HepG2 (cell line): ENCODE results near the gene CTU2. TPM values are rescaled to one million over a fixed set of nuclear protein-coding genes. Genes with fewer than 3 reads are reported as not detected.

Experiments
- GFI1 ChIP-seq: sonication (generic); formaldehyde crosslinking; IDR thresholded peaks from 2 replicates; pipeline ENCODE4 v1.5.0; 2020; ENCODE audit warnings: missing genetic modification reagents, mild to moderate bottlenecking, borderline replicate concordance
- HES4 ChIP-seq: sonication (generic); formaldehyde crosslinking; IDR thresholded peaks from 2 replicates; pipeline ENCODE4 v1.9.0; 2021; ENCODE audit warnings: mild to moderate bottlenecking, missing genetic modification reagents, borderline replicate concordance
- JUN ChIP-seq: sonication (generic); formaldehyde crosslinking; IDR thresholded peaks from 2 replicates; pipeline ENCODE4 v1.4.0; 2020; ENCODE audit warnings: mild to moderate bottlenecking, missing genetic modification reagents
- MBNL3 ChIP-seq: fragments of 250-450 bp; sonication (Bioruptor Pico); conservative IDR thresholded peaks from 2 replicates; pipeline ENCODE4 v1.8.0; 2022; ENCODE audit warnings: mild to moderate bottlenecking, inconsistent platforms
- MED8 ChIP-seq: sonication (generic); formaldehyde crosslinking; IDR thresholded peaks from 2 replicates; pipeline ENCODE4 v1.8.1; 2023; ENCODE audit warnings: mild to moderate bottlenecking, missing genetic modification reagents; ENCODE audit not compliant: insufficient replicate concordance
- NFE2L1 ChIP-seq: sonication (generic); formaldehyde crosslinking; IDR thresholded peaks from 2 replicates; pipeline ENCODE4 v1.4.0; 2020; ENCODE audit warnings: missing genetic modification reagents, mild to moderate bottlenecking, borderline replicate concordance
- RBFOX2 ChIP-seq: fragments of 200-400 bp; formaldehyde crosslinking; IDR thresholded peaks from 2 replicates; pipeline ENCODE4 v1.6.1; 2017; ENCODE audit warnings: low read depth, mild to moderate bottlenecking, low read length
- SP4 ChIP-seq: sonication (generic); formaldehyde crosslinking; IDR thresholded peaks from 2 replicates; pipeline ENCODE4 v1.8.1; 2023; ENCODE audit warnings: mild to moderate bottlenecking, missing genetic modification reagents
- ZC3H13 ChIP-seq: sonication (generic); formaldehyde crosslinking; IDR thresholded peaks from 2 replicates; pipeline ENCODE4 v1.8.1; 2023; ENCODE audit warnings: mild to moderate bottlenecking, missing genetic modification reagents, moderate library complexity
- ZNF205 ChIP-seq: IDR thresholded peaks from 2 replicates; pipeline ENCODE4 v1.6.1; 2018; ENCODE audit warnings: missing biosample characterization, missing genetic modification reagents
- ZNF510 ChIP-seq: sonication (generic); formaldehyde crosslinking; IDR thresholded peaks from 2 replicates; pipeline ENCODE4 v1.4.0; 2020; ENCODE audit warnings: low read depth, mild to moderate bottlenecking, missing genetic modification reagents
- ZNF672 ChIP-seq: sonication (generic); formaldehyde crosslinking; IDR thresholded peaks from 2 replicates; pipeline ENCODE4 v1.8.1; 2022; ENCODE audit warnings: missing genetic modification reagents
- ZNF883 ChIP-seq: sonication (generic); formaldehyde crosslinking; IDR thresholded peaks from 2 replicates; pipeline ENCODE4 v1.5.1; 2020; ENCODE audit warnings: mild to moderate bottlenecking, missing genetic modification reagents; ENCODE audit errors: not compliant biosample characterization
- polyA plus RNA-seq, 8 experiments: library from polyadenylated mRNA; depleted of rRNA in 3 of 8; stranded (reverse) in 7 of 8; unstranded in 1 of 8; fragments of >200 nt; fragmentation: Illumina TruSeq in 4 of 8; extraction: Trizol in 4 of 8; gene quantifications; 2 replicates each; pipeline versions ENCODE4 v1.2.1 to v1.2.3, GENCODE V29; 2011 to 2016; ENCODE audit warnings: low read depth in 4 of 8, missing spikeins in 1 of 8, mixed read lengths in 1 of 8; ENCODE audit not compliant: insufficient read depth in 1 of 8
- total RNA-seq, 5 experiments: library from RNA; depleted of rRNA; stranded (reverse); fragments of >200 nt; fragmentation: Illumina TruSeq; extraction: Trizol; gene quantifications; 2 replicates each; pipeline ENCODE4 v1.2.3, GENCODE V29; 2016; ENCODE audit warnings: low read depth in 1 of 5
- TF ChIP-seq, protein P1 (sequence below): sonication (generic); formaldehyde crosslinking; IDR thresholded peaks from 2 replicates; pipeline ENCODE4 v1.5.0; 2020; ENCODE audit warnings: mild to moderate bottlenecking, missing genetic modification reagents, moderate library complexity
- TF ChIP-seq, protein P2 (sequence below), 2 experiments: fragments of 450-650 bp in 1 of 2; sonication (generic) in 1 of 2; formaldehyde crosslinking; IDR thresholded peaks; 2 replicates each; pipeline versions ENCODE4 v1.5.0 to v1.8.0; 2020 to 2022; ENCODE audit warnings: mild to moderate bottlenecking in 1 of 2, missing genetic modification reagents in 1 of 2
- TF ChIP-seq, protein P3 (sequence below): conservative IDR thresholded peaks from 2 replicates; pipeline ENCODE4 v1.6.1; 2018; ENCODE audit warnings: missing genetic modification reagents
- TF ChIP-seq, protein P4 (sequence below): sonication (generic); formaldehyde crosslinking; IDR thresholded peaks from 2 replicates; pipeline ENCODE4 v1.5.0; 2020; ENCODE audit warnings: missing genetic modification reagents, mild to moderate bottlenecking, borderline replicate concordance
- TF ChIP-seq, protein P5 (sequence below): IDR thresholded peaks from 2 replicates; pipeline ENCODE4 v1.6.1; 2018; ENCODE audit warnings: missing genetic modification reagents, mild to moderate bottlenecking, missing compliant biosample characterization
- TF ChIP-seq, protein P6 (sequence below): sonication (generic); formaldehyde crosslinking; IDR thresholded peaks from 2 replicates; pipeline ENCODE4 v1.4.0; 2020; ENCODE audit warnings: missing genetic modification reagents, mild to moderate bottlenecking, borderline replicate concordance

Gene CTU2
- total and polyA plus RNA-seq, 2 of the 13 experiments (the other 11 are each of a cell fraction or from before 2014, with no cell fraction given): 13.3 to 21.9 TPM

DNA sequence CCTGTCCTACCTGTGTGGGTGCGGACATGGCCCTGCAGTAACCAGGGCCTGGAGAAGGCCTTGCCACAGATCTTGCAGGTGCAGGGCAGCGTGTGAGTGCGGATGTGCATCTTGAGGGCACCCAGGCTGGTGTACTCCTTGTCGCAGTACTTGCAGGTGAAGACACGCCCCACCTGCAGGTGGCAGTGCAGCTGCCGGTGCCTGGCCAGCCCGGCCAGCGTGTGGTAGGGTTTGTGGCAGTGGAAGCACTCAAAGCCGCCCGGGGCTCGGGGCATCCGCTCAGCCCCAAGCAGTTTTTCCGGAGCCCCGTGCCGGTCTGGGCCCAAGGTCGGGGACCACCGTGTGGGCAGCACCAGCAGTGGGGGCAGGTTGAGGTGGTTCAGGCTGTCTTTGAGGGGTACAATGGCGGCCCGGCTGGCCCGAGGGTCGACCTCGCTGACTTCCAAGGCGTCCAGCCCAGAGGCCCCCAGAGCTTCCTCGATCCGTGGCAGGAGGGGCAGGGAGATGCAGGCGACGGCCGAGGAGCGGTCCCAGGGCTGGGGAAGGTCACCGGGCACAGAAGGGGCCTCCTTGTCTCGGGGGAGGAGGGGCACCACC, 25.1 kb upstream of the CTU2 start (continued):
- TF ChIP-seq, protein P1, sequence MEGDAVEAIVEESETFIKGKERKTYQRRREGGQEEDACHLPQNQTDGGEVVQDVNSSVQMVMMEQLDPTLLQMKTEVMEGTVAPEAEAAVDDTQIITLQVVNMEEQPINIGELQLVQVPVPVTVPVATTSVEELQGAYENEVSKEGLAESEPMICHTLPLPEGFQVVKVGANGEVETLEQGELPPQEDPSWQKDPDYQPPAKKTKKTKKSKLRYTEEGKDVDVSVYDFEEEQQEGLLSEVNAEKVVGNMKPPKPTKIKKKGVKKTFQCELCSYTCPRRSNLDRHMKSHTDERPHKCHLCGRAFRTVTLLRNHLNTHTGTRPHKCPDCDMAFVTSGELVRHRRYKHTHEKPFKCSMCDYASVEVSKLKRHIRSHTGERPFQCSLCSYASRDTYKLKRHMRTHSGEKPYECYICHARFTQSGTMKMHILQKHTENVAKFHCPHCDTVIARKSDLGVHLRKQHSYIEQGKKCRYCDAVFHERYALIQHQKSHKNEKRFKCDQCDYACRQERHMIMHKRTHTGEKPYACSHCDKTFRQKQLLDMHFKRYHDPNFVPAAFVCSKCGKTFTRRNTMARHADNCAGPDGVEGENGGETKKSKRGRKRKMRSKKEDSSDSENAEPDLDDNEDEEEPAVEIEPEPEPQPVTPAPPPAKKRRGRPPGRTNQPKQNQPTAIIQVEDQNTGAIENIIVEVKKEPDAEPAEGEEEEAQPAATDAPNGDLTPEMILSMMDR (CRISPR knock-in tag): peak; percentile 94
- no peak for TF ChIP-seq ZNF510 (CRISPR knock-in tag)
- TF ChIP-seq RBFOX2: no peak
- no peak for TF ChIP-seq NFE2L1 (CRISPR knock-in tag)
- TF ChIP-seq SP4 (CRISPR knock-in tag): peak; percentile 43; the same call in 1 of the 2 replicates
- TF ChIP-seq ZNF672 (CRISPR knock-in tag): no peak
- TF ChIP-seq ZNF205: 0 out of 2 replicates have a peak, but pooled peaks have one; percentile 50
- TF ChIP-seq, protein P2, sequence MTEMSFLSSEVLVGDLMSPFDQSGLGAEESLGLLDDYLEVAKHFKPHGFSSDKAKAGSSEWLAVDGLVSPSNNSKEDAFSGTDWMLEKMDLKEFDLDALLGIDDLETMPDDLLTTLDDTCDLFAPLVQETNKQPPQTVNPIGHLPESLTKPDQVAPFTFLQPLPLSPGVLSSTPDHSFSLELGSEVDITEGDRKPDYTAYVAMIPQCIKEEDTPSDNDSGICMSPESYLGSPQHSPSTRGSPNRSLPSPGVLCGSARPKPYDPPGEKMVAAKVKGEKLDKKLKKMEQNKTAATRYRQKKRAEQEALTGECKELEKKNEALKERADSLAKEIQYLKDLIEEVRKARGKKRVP (CRISPR knock-in tag; IDR thresholded peaks at IDR 0.05): no peak
- TF ChIP-seq HES4 (CRISPR knock-in tag): no peak
- TF ChIP-seq, protein P3, sequence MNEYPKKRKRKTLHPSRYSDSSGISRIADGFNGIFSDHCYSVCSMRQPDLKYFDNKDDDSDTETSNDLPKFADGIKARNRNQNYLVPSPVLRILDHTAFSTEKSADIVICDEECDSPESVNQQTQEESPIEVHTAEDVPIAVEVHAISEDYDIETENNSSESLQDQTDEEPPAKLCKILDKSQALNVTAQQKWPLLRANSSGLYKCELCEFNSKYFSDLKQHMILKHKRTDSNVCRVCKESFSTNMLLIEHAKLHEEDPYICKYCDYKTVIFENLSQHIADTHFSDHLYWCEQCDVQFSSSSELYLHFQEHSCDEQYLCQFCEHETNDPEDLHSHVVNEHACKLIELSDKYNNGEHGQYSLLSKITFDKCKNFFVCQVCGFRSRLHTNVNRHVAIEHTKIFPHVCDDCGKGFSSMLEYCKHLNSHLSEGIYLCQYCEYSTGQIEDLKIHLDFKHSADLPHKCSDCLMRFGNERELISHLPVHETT: no peak
- TF ChIP-seq ZC3H13 (CRISPR knock-in tag): peak; percentile 80
- no peak for TF ChIP-seq GFI1 (CRISPR knock-in tag)
- TF ChIP-seq MBNL3: no peak
- peak; percentile 49 for TF ChIP-seq ZNF883
- TF ChIP-seq, protein P4, sequence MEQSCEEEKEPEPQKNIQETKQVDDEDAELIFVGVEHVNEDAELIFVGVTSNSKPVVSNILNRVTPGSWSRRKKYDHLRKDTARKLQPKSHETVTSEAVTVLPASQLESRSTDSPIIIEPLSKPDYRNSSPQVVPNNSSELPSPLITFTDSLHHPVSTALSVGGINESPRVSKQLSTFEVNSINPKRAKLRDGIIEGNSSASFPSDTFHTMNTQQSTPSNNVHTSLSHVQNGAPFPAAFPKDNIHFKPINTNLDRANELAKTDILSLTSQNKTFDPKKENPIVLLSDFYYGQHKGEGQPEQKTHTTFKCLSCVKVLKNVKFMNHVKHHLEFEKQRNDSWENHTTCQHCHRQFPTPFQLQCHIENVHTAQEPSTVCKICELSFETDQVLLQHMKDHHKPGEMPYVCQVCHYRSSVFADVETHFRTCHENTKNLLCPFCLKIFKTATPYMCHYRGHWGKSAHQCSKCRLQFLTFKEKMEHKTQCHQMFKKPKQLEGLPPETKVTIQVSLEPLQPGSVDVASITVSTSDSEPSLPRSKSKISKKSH (CRISPR knock-in tag): peak; percentile 24; the same call in 1 of the 2 replicates
- TF ChIP-seq MED8: no peak
- TF ChIP-seq, protein P5, sequence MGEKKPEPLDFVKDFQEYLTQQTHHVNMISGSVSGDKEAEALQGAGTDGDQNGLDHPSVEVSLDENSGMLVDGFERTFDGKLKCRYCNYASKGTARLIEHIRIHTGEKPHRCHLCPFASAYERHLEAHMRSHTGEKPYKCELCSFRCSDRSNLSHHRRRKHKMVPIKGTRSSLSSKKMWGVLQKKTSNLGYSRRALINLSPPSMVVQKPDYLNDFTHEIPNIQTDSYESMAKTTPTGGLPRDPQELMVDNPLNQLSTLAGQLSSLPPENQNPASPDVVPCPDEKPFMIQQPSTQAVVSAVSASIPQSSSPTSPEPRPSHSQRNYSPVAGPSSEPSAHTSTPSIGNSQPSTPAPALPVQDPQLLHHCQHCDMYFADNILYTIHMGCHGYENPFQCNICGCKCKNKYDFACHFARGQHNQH (CRISPR knock-in tag): peak; percentile 51; the same call in 1 of the 2 replicates
- TF ChIP-seq, protein P6, sequence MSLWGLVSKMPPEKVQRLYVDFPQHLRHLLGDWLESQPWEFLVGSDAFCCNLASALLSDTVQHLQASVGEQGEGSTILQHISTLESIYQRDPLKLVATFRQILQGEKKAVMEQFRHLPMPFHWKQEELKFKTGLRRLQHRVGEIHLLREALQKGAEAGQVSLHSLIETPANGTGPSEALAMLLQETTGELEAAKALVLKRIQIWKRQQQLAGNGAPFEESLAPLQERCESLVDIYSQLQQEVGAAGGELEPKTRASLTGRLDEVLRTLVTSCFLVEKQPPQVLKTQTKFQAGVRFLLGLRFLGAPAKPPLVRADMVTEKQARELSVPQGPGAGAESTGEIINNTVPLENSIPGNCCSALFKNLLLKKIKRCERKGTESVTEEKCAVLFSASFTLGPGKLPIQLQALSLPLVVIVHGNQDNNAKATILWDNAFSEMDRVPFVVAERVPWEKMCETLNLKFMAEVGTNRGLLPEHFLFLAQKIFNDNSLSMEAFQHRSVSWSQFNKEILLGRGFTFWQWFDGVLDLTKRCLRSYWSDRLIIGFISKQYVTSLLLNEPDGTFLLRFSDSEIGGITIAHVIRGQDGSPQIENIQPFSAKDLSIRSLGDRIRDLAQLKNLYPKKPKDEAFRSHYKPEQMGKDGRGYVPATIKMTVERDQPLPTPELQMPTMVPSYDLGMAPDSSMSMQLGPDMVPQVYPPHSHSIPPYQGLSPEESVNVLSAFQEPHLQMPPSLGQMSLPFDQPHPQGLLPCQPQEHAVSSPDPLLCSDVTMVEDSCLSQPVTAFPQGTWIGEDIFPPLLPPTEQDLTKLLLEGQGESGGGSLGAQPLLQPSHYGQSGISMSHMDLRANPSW (CRISPR knock-in tag): no peak
- TF ChIP-seq JUN (CRISPR knock-in tag): no peak
